Measurements from ENCODE around the gene KPNA1. TPM values are rescaled to one million over a fixed set of nuclear protein-coding genes. Genes with fewer than 3 reads are reported as not detected.

Gene KPNA1
- total and polyA plus RNA-seq, 2 experiments from 2014 or later: 19.8 to 30.1 TPM

- no peaks in the 10 kb centered on the region for H3K4me1 Mint-ChIP-seq
- Histone ChIP-seq H3K27me3 (ENCODE audit: insufficient read depth) (no peaks in the 10 kb centered on the region), H3K27ac (ENCODE audit: low read depth) (no peak overlapping the region), H3K79me2 (replicated peaks; ENCODE audit: insufficient read depth) (no peaks in the 10 kb centered on the region), H2AFZ (no peak overlapping the region), H3K36me3 (ENCODE audit: insufficient read depth) (peaks cover 9% of the 10 kb centered on the region), H3K9me2 (ENCODE audit: insufficient read depth) (no peaks in the 10 kb centered on the region), H3K4me2 (no peak overlapping the region), H3F3A (replicated peaks; ENCODE audit: low read depth) (no peaks in the 10 kb centered on the region), H3K4me1 (ENCODE audit: insufficient read depth) (no peaks in the 10 kb centered on the region), H4K20me1 (replicated peaks; ENCODE audit: insufficient read depth) (no peaks in the 10 kb centered on the region; the same call in 1 of the 2 replicates), H3K4me3 (no peak overlapping the region)
- H3K27me3 Mint-ChIP-seq (ENCODE audit: insufficient read depth, low read depth, poor library complexity): no peaks in the 10 kb centered on the region
- DNase-seq (ENCODE audit: low spot score) (no peak), ATAC-seq (no peak)
- H3K36me3 Mint-ChIP-seq (ENCODE audit: low read depth): peaks cover 14% of the 10 kb centered on the region; the same call in 1 of the 3 replicates
- no peak overlapping the region for H3K27ac Mint-ChIP-seq
- H3K9me3 Mint-ChIP-seq: no peaks in the 10 kb centered on the region; the same call in 1 of the 3 replicates
- H3K4me3 Mint-ChIP-seq: no peak overlapping the region
- no peak for TF ChIP-seq ZNF331 (CRISPR knock-in tag; IDR thresholded peaks at IDR 0.05; ENCODE audit: low read depth)
- TF ChIP-seq CTCF (conservative IDR thresholded peaks at IDR 0.05; ENCODE audit: low read depth in 2 of 2): no peak
- TF ChIP-seq EZH2 (IDR thresholded peaks at IDR 0.05; ENCODE audit: low read depth, unreplicated experiment): no peak
- no peak for TF ChIP-seq ZNF462 (CRISPR knock-in tag; IDR thresholded peaks at IDR 0.05)
- no peak for TF ChIP-seq STAT1 (IDR thresholded peaks at IDR 0.05; ENCODE audit: unreplicated experiment)
- TF ChIP-seq EZH2phosphoT487 (IDR thresholded peaks at IDR 0.05; ENCODE audit: unreplicated experiment): no peak
- TF ChIP-seq REST (IDR thresholded peaks at IDR 0.05; ENCODE audit: unreplicated experiment): no peak
- no peak for TF ChIP-seq NANOG (IDR thresholded peaks at IDR 0.05; ENCODE audit: borderline replicate concordance)
- no peak for TF ChIP-seq POLR2AphosphoS5 (IDR thresholded peaks at IDR 0.05; ENCODE audit: low read depth)
- no peak for TF ChIP-seq CREB1 (CRISPR knock-in tag; IDR thresholded peaks at IDR 0.05; ENCODE audit: low read depth)
- TF ChIP-seq JUNB (IDR thresholded peaks at IDR 0.05; ENCODE audit: unreplicated experiment): no peak
- no peak for TF ChIP-seq ETS1 (IDR thresholded peaks at IDR 0.05)
- TF ChIP-seq ZNF114 (CRISPR knock-in tag; IDR thresholded peaks at IDR 0.05): no peak
These were observed 111.2 kb downstream of the KPNA1 start for GRCh38 chr3:122403489-122403888.

Data from GM23338 (cell line).